HEK293 (cell line): ENCODE results near the gene GRIN2A.

Experiments
- EGR2 ChIP-seq: fragments of 450-650 bp; formaldehyde crosslinking; IDR thresholded peaks from 2 replicates; pipeline ENCODE4 v1.5.1; 2016; ENCODE audit warnings: low read depth, missing biosample characterization, missing genetic modification characterization
- GLI2 ChIP-seq: fragments of 450-650 bp; formaldehyde crosslinking; IDR thresholded peaks from 2 replicates; pipeline ENCODE4; 2017; ENCODE audit warnings: missing biosample characterization, missing genetic modification characterization, low read depth, borderline replicate concordance
- GLI4 ChIP-seq: fragments of 450-650 bp; formaldehyde crosslinking; IDR thresholded peaks from 2 replicates; pipeline ENCODE4 v1.5.1; 2016; ENCODE audit warnings: missing biosample characterization, missing genetic modification characterization
- KLF1 ChIP-seq: fragments of 450-650 bp; formaldehyde crosslinking; IDR thresholded peaks from 2 replicates; pipeline ENCODE4 v1.5.1; 2016; ENCODE audit warnings: missing biosample characterization, missing genetic modification characterization
- KLF17 ChIP-seq: fragments of 450-650 bp; formaldehyde crosslinking; IDR thresholded peaks from 2 replicates; pipeline ENCODE4 v1.5.1; 2016; ENCODE audit warnings: missing biosample characterization, missing genetic modification characterization
- PATZ1 ChIP-seq: fragments of 450-650 bp; formaldehyde crosslinking; IDR thresholded peaks from 2 replicates; pipeline ENCODE4 v1.5.1; 2016; ENCODE audit warnings: missing biosample characterization, missing genetic modification characterization
- SETDB1 ChIP-seq: IDR thresholded peaks from one replicate; pipeline ENCODE4 v1.6.1; 2017; ENCODE audit warnings: mild to moderate bottlenecking, low read length, moderate library complexity, mixed read lengths; ENCODE audit not compliant: insufficient read length
- ZBTB11 ChIP-seq: fragments of 450-650 bp; formaldehyde crosslinking; conservative IDR thresholded peaks from 2 replicates; pipeline ENCODE4 v1.5.1; 2016; ENCODE audit warnings: low read depth, missing biosample characterization, missing genetic modification characterization
- ZBTB20 ChIP-seq: fragments of 450-650 bp; formaldehyde crosslinking; IDR thresholded peaks from 2 replicates; pipeline ENCODE4 v1.5.1; 2016; ENCODE audit warnings: missing biosample characterization, missing genetic modification characterization
- ZBTB49 ChIP-seq: fragments of 450-650 bp; formaldehyde crosslinking; IDR thresholded peaks from 2 replicates; pipeline ENCODE4 v1.5.1; 2016; ENCODE audit warnings: missing biosample characterization, missing genetic modification characterization, low read depth
- ZFHX2 ChIP-seq: fragments of 450-650 bp; formaldehyde crosslinking; conservative IDR thresholded peaks from 2 replicates; pipeline ENCODE4 v1.5.1; 2016; ENCODE audit warnings: missing biosample characterization, missing genetic modification characterization
- ZNF112 ChIP-seq: fragments of 450-650 bp; formaldehyde crosslinking; IDR thresholded peaks from 2 replicates; pipeline ENCODE4 v1.5.0; 2017; ENCODE audit warnings: missing biosample characterization, missing genetic modification characterization
- ZNF16 ChIP-seq: fragments of 450-650 bp; formaldehyde crosslinking; IDR thresholded peaks from 2 replicates; pipeline ENCODE4 v1.5.1; 2016; ENCODE audit warnings: low read depth, missing biosample characterization, missing genetic modification characterization
- ZNF2 ChIP-seq: fragments of 450-650 bp; formaldehyde crosslinking; IDR thresholded peaks from 2 replicates; pipeline ENCODE4 v1.5.1; 2016; ENCODE audit warnings: missing biosample characterization, missing genetic modification characterization
- ZNF350 ChIP-seq: fragments of 450-650 bp; formaldehyde crosslinking; IDR thresholded peaks from 2 replicates; pipeline ENCODE4 v1.5.0; 2017; ENCODE audit warnings: missing biosample characterization, mild to moderate bottlenecking, missing genetic modification characterization
- ZNF426 ChIP-seq: fragments of 450-650 bp; formaldehyde crosslinking; IDR thresholded peaks from 2 replicates; pipeline ENCODE4 v1.5.1; 2017; ENCODE audit warnings: missing biosample characterization, missing genetic modification characterization, mild to moderate bottlenecking, inconsistent platforms, moderate library complexity
- ZNF544 ChIP-seq: fragments of 450-650 bp; formaldehyde crosslinking; IDR thresholded peaks from 2 replicates; pipeline ENCODE4 v1.5.0; 2017; ENCODE audit warnings: missing biosample characterization, missing genetic modification characterization
- ZNF654 ChIP-seq: fragments of 450-650 bp; formaldehyde crosslinking; IDR thresholded peaks from 2 replicates; pipeline ENCODE4 v1.5.1; 2016; ENCODE audit warnings: low read depth, missing biosample characterization, missing genetic modification characterization
- ZNF664 ChIP-seq: fragments of 450-650 bp; formaldehyde crosslinking; IDR thresholded peaks from 2 replicates; pipeline ENCODE4 v1.5.1; 2016; ENCODE audit warnings: missing biosample characterization, missing genetic modification characterization
- ZNF707 ChIP-seq: fragments of 450-650 bp; formaldehyde crosslinking; IDR thresholded peaks from 2 replicates; pipeline ENCODE4 v1.5.1; 2016; ENCODE audit warnings: missing biosample characterization, missing genetic modification characterization
- ZNF76 ChIP-seq: fragments of 450-650 bp; formaldehyde crosslinking; IDR thresholded peaks from 2 replicates; pipeline ENCODE4; 2016; ENCODE audit warnings: low read depth, missing biosample characterization, missing genetic modification characterization, borderline replicate concordance
- ZNF777 ChIP-seq: fragments of 450-650 bp; formaldehyde crosslinking; IDR thresholded peaks from 2 replicates; pipeline ENCODE4 v1.5.1; 2017; ENCODE audit warnings: missing biosample characterization, missing genetic modification characterization, borderline replicate concordance
- TF ChIP-seq, protein P1 (sequence below): fragments of 450-650 bp; formaldehyde crosslinking; IDR thresholded peaks from 2 replicates; pipeline ENCODE4 v1.5.1; 2016; ENCODE audit warnings: missing biosample characterization, missing genetic modification characterization
- TF ChIP-seq, protein P2 (sequence below): fragments of 450-650 bp; formaldehyde crosslinking; IDR thresholded peaks from 2 replicates; pipeline ENCODE4; 2016; ENCODE audit warnings: missing biosample characterization, missing genetic modification characterization
- TF ChIP-seq, protein P3 (sequence below): fragments of 450-650 bp; formaldehyde crosslinking; IDR thresholded peaks from 2 replicates; pipeline ENCODE4 v1.5.1; 2016; ENCODE audit warnings: missing biosample characterization, missing genetic modification characterization

Gene GRIN2A

GRCh38 chr16:10181196-10182162 is 749 bp downstream of the GRIN2A start (continued):
- TF ChIP-seq KLF17 = peak; percentile 38; the same call in 1 of the 2 replicates
- no peak for TF ChIP-seq ZNF16
- TF ChIP-seq ZFHX2 = peak; percentile 34
- peak; percentile 71; the same call in 1 of the 2 replicates for TF ChIP-seq ZNF2 (tag by site-specific recombination)
- TF ChIP-seq ZNF426 = no peak
- no peak for TF ChIP-seq ZBTB49
- TF ChIP-seq ZNF707 (tag by site-specific recombination) = no peak
- TF ChIP-seq ZNF777 (tag by site-specific recombination) = no peak
- TF ChIP-seq ZNF350 (tag by site-specific recombination) = no peak
- no peak for TF ChIP-seq ZBTB11 (tag by site-specific recombination)
- no peak for TF ChIP-seq ZNF112 (tag by site-specific recombination)
- peak; percentile 73 for TF ChIP-seq ZNF654 (tag by site-specific recombination)
- TF ChIP-seq, protein P1, sequence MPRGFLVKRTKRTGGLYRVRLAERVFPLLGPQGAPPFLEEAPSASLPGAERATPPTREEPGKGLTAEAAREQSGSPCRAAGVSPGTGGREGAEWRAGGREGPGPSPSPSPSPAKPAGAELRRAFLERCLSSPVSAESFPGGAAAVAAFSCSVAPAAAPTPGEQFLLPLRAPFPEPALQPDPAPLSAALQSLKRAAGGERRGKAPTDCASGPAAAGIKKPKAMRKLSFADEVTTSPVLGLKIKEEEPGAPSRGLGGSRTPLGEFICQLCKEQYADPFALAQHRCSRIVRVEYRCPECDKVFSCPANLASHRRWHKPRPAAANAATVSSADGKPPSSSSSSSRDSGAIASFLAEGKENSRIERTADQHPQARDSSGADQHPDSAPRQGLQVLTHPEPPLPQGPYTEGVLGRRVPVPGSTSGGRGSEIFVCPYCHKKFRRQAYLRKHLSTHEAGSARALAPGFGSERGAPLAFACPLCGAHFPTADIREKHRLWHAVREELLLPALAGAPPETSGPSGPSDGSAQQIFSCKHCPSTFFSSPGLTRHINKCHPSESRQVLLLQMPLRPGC = no peak
- TF ChIP-seq PATZ1 = peak; percentile 15; the same call in 1 of the 2 replicates
- 0 out of 2 replicates have a peak, but pooled peaks have one; percentile 6 for TF ChIP-seq EGR2
- TF ChIP-seq, protein P2, sequence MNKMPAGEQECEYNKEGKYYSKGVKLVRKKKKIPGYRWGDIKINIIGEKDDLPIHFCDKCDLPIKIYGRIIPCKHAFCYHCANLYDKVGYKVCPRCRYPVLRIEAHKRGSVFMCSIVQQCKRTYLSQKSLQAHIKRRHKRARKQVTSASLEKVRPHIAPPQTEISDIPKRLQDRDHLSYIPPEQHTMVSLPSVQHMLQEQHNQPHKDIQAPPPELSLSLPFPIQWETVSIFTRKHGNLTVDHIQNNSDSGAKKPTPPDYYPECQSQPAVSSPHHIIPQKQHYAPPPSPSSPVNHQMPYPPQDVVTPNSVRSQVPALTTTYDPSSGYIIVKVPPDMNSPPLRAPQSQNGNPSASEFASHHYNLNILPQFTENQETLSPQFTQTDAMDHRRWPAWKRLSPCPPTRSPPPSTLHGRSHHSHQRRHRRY (tag by site-specific recombination) = no peak
- no peak for TF ChIP-seq KLF1 (tag by site-specific recombination)
- no peak for TF ChIP-seq GLI2 (tag by site-specific recombination)
- no peak for TF ChIP-seq ZNF664 (tag by site-specific recombination)
- TF ChIP-seq SETDB1 = no peak
- no peak for TF ChIP-seq ZBTB20 (tag by site-specific recombination)
- TF ChIP-seq GLI4 (tag by site-specific recombination) = no peak
- TF ChIP-seq, protein P3, sequence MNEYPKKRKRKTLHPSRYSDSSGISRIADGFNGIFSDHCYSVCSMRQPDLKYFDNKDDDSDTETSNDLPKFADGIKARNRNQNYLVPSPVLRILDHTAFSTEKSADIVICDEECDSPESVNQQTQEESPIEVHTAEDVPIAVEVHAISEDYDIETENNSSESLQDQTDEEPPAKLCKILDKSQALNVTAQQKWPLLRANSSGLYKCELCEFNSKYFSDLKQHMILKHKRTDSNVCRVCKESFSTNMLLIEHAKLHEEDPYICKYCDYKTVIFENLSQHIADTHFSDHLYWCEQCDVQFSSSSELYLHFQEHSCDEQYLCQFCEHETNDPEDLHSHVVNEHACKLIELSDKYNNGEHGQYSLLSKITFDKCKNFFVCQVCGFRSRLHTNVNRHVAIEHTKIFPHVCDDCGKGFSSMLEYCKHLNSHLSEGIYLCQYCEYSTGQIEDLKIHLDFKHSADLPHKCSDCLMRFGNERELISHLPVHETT (tag by site-specific recombination) = no peak
- TF ChIP-seq ZNF544 = no peak
- no peak for TF ChIP-seq ZNF76 (tag by site-specific recombination)
